GM06990 (cell line): ENCODE data around the gene SBNO2.

Source experiments
- DNase-seq: peaks from one replicate; pipeline ENCODE4 v3.0.0-alpha.2; 2011; ENCODE audit not compliant: insufficient read length; ENCODE audit errors: extremely low read depth
- H3K27me3 ChIP-seq: replicated peaks from 2 replicates; pipeline ENCODE4 v1.6.0; 2011; ENCODE audit warnings: low read length; ENCODE audit not compliant: control insufficient read depth, insufficient read depth
- H3K36me3 ChIP-seq: 2 replicates; pipeline ENCODE4 v1.5.1; 2011; ENCODE audit warnings: low read length; ENCODE audit not compliant: control insufficient read depth, insufficient read depth
- H3K4me3 ChIP-seq: replicated peaks from 2 replicates; pipeline ENCODE4 v1.5.1; 2011; ENCODE audit warnings: low read depth, mild to moderate bottlenecking, control low read depth, low read length
- CTCF ChIP-seq: IDR thresholded peaks from 2 replicates; pipeline ENCODE4 v1.5.1; 2011; ENCODE audit warnings: low read length, control low read depth, mild to moderate bottlenecking, inconsistent platforms; ENCODE audit not compliant: insufficient read depth, poor library complexity, severe bottlenecking

SBNO2 gene

GRCh38 chr19:1220976-1221903, 47.2 kb upstream of the SBNO2 start:
- H3K27me3 ChIP-seq: no peaks in the 10 kb centered on the region
- DNase-seq: no peak
- H3K4me3 ChIP-seq: no peak overlapping the region
- TF ChIP-seq CTCF: peak; percentile 40
- H3K36me3 ChIP-seq: peaks cover 24% of the 10 kb centered on the region

GRCh38 chr19:1220477-1220930, 46.4 kb upstream of the SBNO2 start:
- Histone ChIP-seq H3K4me3 (no peak overlapping the region), H3K27me3 (no peaks in the 10 kb centered on the region), H3K36me3 (peaks cover 22% of the 10 kb centered on the region)
- TF ChIP-seq CTCF: peak; percentile 52
- no peak for DNase-seq

GRCh38 chr19:1219786-1220476, 45.9 kb upstream of the SBNO2 start:
- no peak for TF ChIP-seq CTCF
- no peak for DNase-seq
- Histone ChIP-seq H3K4me3 (no peak overlapping the region), H3K27me3 (no peaks in the 10 kb centered on the region), H3K36me3 (peaks cover 24% of the 10 kb centered on the region)

GRCh38 chr19:1218751-1219567, 44.9 kb upstream of the SBNO2 start:
- TF ChIP-seq CTCF: no peak
- Histone ChIP-seq H3K36me3 (peaks cover 21% of the 10 kb centered on the region), H3K4me3 (no peak overlapping the region), H3K27me3 (no peaks in the 10 kb centered on the region)
- DNase-seq: no peak

- H3K36me3 ChIP-seq: peaks cover 14% of the 10 kb centered on the region
- no peak for TF ChIP-seq CTCF
- no peak overlapping the region for H3K4me3 ChIP-seq
- no peaks in the 10 kb centered on the region for H3K27me3 ChIP-seq
- DNase-seq: no peak
These were observed 43.3 kb upstream of the SBNO2 start for GRCh38 chr19:1217366-1217765.
